GM19397 (cell line): Measurements from ENCODE around the gene POLA1.

Experiments
- ATAC-seq: cut with Tn5 transposase; IDR thresholded peaks from one replicate; pipeline ENCODE4 v1.9.1; 2021; ENCODE audit warnings: mild to moderate bottlenecking, moderate library complexity; ENCODE audit not compliant: unreplicated experiment

The POLA1 gene

GRCh38 chrX:24874604-24875247, 181.0 kb downstream of the POLA1 start:
- no peak for ATAC-seq

GRCh38 chrX:24876530-24877287, 183.0 kb downstream of the POLA1 start:
- ATAC-seq, result no peak

- no peak for ATAC-seq
Observed at GRCh38 chrX:24877288-24877664, 183.6 kb downstream of the POLA1 start.

- ATAC-seq, result no peak
Observed at GRCh38 chrX:24877854-24878650, 184.3 kb downstream of the POLA1 start.

GRCh38 chrX:24879679-24880078, 186.0 kb downstream of the POLA1 start:
- no peak for ATAC-seq

GRCh38 chrX:24886916-24887315, 193.2 kb downstream of the POLA1 start:
- no peak for ATAC-seq

GRCh38 chrX:24890677-24891076, 197.0 kb downstream of the POLA1 start:
- ATAC-seq, result no peak

GRCh38 chrX:24899391-24899790, 205.7 kb downstream of the POLA1 start:
- no peak for ATAC-seq

GRCh38 chrX:24900234-24900633, 206.5 kb downstream of the POLA1 start:
- no peak for ATAC-seq

GRCh38 chrX:24902806-24903205, 209.1 kb downstream of the POLA1 start:
- no peak for ATAC-seq

GRCh38 chrX:24918715-24919114, 225.0 kb downstream of the POLA1 start:
- no peak for ATAC-seq

GRCh38 chrX:24920769-24921168, 227.1 kb downstream of the POLA1 start:
- ATAC-seq, result no peak

- ATAC-seq, result no peak
Observed at GRCh38 chrX:24925430-24925829, 231.7 kb downstream of the POLA1 start.

GRCh38 chrX:24927372-24927771, 233.7 kb downstream of the POLA1 start:
- ATAC-seq, result no peak

- ATAC-seq, result no peak
Observed at GRCh38 chrX:24928114-24928513, 234.4 kb downstream of the POLA1 start.

- no peak for ATAC-seq
Observed at GRCh38 chrX:24934279-24934678, 240.6 kb downstream of the POLA1 start.

GRCh38 chrX:24945009-24945408, 251.3 kb downstream of the POLA1 start:
- no peak for ATAC-seq

- ATAC-seq, result no peak
Observed at GRCh38 chrX:24946369-24946768, 252.7 kb downstream of the POLA1 start.

GRCh38 chrX:24954732-24955131, 261.0 kb downstream of the POLA1 start:
- no peak for ATAC-seq

GRCh38 chrX:24955372-24955930, 261.7 kb downstream of the POLA1 start:
- ATAC-seq, result no peak

GRCh38 chrX:24956828-24957227, 263.1 kb downstream of the POLA1 start:
- ATAC-seq, result no peak
